Progenitor cell of endocrine pancreas (in vitro differentiated cells): ENCODE measurements around the gene RRAGA. TPM values are rescaled to one million over a fixed set of nuclear protein-coding genes. Genes with fewer than 3 reads are reported as not detected.
"Not testable (repeated sequence)": the region's sequence is repeated elsewhere in the genome, so short reads cannot be mapped to it uniquely, and the experiment has no call there.

Experiments used
- DNase-seq: peaks from one replicate; pipeline ENCODE4 v3.0.0; 2021; ENCODE audit warnings: low spot score; ENCODE audit not compliant: unreplicated experiment
- H3K27ac Mint-ChIP-seq: 2 replicates; pipeline ENCODE4 v1.8.0; 2021; ENCODE audit warnings: mild to moderate bottlenecking, moderate library complexity, mixed read lengths
- H3K27me3 Mint-ChIP-seq: 2 replicates; pipeline ENCODE4 v1.8.0; 2021; ENCODE audit warnings: mixed read lengths
- H3K36me3 Mint-ChIP-seq: 2 replicates; pipeline ENCODE4 v1.8.0; 2022; ENCODE audit warnings: mixed read lengths; ENCODE audit not compliant: insufficient read depth
- H3K4me1 Mint-ChIP-seq: 2 replicates; pipeline ENCODE4 v1.8.0; 2021; ENCODE audit warnings: low read depth, mixed read lengths
- H3K4me3 Mint-ChIP-seq: 2 replicates; pipeline ENCODE4 v1.8.0; 2021; ENCODE audit warnings: low read depth, mild to moderate bottlenecking, moderate library complexity, mixed read lengths
- H3K9me3 Mint-ChIP-seq: 2 replicates; pipeline ENCODE4 v1.8.0; 2021; ENCODE audit warnings: low read depth, mixed read lengths
- CTCF ChIP-seq: fragments of 200-600 bp; sonication (generic); IDR thresholded peaks from one replicate; pipeline ENCODE4 v1.5.0; 2021; ENCODE audit warnings: antibody characterized with exemption, mild to moderate bottlenecking; ENCODE audit not compliant: unreplicated experiment
- total RNA-seq: library from RNA; stranded (reverse); gene quantifications from 2 replicates; pipeline ENCODE4 v1.2.1, GENCODE V29; 2021

Gene RRAGA
- total RNA-seq, 1 donor from 2014 or later, result 53.3 TPM

DNA sequence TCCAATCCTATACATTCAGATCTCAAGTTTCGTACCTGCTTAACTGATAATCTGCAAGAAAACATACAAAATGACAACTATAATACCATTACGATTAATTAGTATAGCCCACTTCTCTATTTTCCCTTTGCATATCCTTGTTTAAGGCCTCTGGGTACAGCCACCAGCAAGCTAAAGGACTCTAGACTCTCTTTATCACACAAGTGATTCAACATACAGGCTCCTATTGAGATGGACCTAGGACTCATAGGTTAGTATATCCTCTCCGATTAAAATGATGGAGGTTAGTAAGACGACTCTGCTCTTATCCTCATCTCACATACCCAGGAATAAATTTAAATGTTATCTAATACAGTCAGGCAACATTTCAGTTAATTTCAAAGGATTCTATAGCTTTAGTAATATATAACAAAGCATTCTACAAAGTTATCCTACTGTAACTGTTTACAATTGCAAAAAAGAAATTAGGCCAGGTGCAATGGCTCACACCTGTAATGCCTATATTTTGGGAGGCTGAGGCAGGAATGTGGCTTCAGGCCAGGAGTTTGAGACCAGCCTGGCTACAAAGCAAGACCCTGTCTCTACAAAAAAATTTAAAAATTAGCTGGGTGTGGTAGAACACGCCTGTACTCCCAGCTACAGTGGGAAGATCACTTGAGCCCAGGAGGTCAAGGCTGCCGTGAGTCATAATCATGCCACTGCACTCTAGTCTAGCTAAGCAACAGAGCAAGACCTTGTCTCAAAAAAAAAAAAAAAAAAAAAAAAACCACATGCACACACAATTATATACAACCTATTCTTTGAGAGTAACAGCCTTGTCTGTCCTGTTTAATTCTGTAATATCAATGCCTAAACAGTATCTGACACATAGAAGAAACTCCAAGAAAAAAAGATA, 38.1 kb downstream of the RRAGA start:
- H3K9me3 Mint-ChIP-seq, result no peaks in the 10 kb centered on the region
- no peak for DNase-seq
- no peaks in the 10 kb centered on the region for H3K27me3 Mint-ChIP-seq
- no peak for TF ChIP-seq CTCF
- no peaks in the 10 kb centered on the region for H3K4me1 Mint-ChIP-seq
- no peak overlapping the region for H3K27ac Mint-ChIP-seq
- no peak overlapping the region for H3K4me3 Mint-ChIP-seq
- peaks cover 18% of the 10 kb centered on the region for H3K36me3 Mint-ChIP-seq

DNA sequence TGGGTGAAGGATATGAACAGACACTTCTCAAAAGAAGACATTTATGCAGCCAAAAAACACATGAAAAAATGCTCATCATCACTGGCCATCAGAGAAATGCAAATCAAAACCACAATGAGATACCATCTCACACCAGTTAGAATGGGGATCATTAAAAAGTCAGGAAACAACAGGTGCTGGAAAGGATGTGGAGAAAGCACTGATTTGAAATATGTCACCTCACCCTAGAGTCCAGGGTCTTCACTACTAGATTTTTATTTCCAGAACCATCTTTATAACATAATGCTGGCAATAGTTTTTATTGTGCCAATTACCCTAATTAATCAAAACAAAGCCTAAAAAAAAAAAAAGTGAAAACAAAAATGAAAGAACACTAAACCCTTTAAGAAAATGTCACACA, 48.2 kb downstream of the RRAGA start:
- H3K4me3 Mint-ChIP-seq, DNase-seq, H3K27ac Mint-ChIP-seq, H3K27me3 Mint-ChIP-seq, H3K9me3 Mint-ChIP-seq: not testable (repeated sequence)
- Mint-ChIP-seq H3K36me3 (peaks cover 12% of the 10 kb centered on the region), H3K4me1 (peaks cover 13% of the 10 kb centered on the region)

Other genes starting within 250 kb of the RRAGA start
- gene SAXO1, start 16.2 kb upstream of the RRAGA start, total RNA-seq, result 0.22 TPM in 1 of 2 replicates, not detected in the other
- gene HAUS6, start 53.5 kb downstream of the RRAGA start, total RNA-seq, result 17.4 and 17.6 TPM in 2 replicates
- gene PLIN2, start 78.1 kb downstream of the RRAGA start, total RNA-seq, result 98.1 and 99.5 TPM in 2 replicates
- gene DENND4C, start 181.3 kb downstream of the RRAGA start, total RNA-seq, result 57.3 and 60.4 TPM in 2 replicates